Measurements from ENCODE around the gene ZNF784. TPM values are rescaled to one million over a fixed set of nuclear protein-coding genes. Genes with fewer than 3 reads are reported as not detected.

ZNF784 gene
- total and polyA plus RNA-seq, 7 donors = 2.8 to 9.1 (median 7.2) TPM

GRCh38 chr19:55623130-55623529, 1.2 kb downstream of the ZNF784 start:
- no peak for DNase-seq
- Histone ChIP-seq H3K9me3 (no peaks in the 10 kb centered on the region), H3K4me3 (no peak overlapping the region), H3K4me1 (peaks cover 0 to 14% (median 13%) of the 10 kb centered on the region in 4 donors), H3K36me3 (peaks cover 0 to 16% (median 6%) of the 10 kb centered on the region in 4 donors), H3K27me3 (no peaks in the 10 kb centered on the region), H3K27ac (peak overlapping the region; percentile 91 to 97 (median 94))
- intact Hi-C loops (cut with DNase I) = no loop called here
- TF ChIP-seq POLR2A (IDR thresholded peaks at IDR 0.05) (no peak), CTCF (IDR thresholded peaks at IDR 0.05) (no peak), EP300 (IDR thresholded peaks at IDR 0.05) (no peak), POLR2AphosphoS5 (IDR thresholded peaks at IDR 0.05) (no peak)
- 95 to 97% methylated on average over 7 of the region's 7 CpGs for WGBS, 2 donors

- intact Hi-C loops (cut with DNase I) = no loop called here
- no peaks in the 10 kb centered on the region for H3K27me3 ChIP-seq
- no peaks in the 10 kb centered on the region for H3K9me3 ChIP-seq
- peaks cover 0 to 23% (median 8%) of the 10 kb centered on the region in 4 donors for H3K36me3 ChIP-seq
- no peak for TF ChIP-seq POLR2A (IDR thresholded peaks at IDR 0.05)
- TF ChIP-seq CTCF (IDR thresholded peaks at IDR 0.05) = no peak
- TF ChIP-seq POLR2AphosphoS5 (IDR thresholded peaks at IDR 0.05) = no peak
- no peak for TF ChIP-seq EP300 (IDR thresholded peaks at IDR 0.05)
- no peak for DNase-seq
- H3K27ac ChIP-seq = no peak overlapping the region
- 95% methylated on average over 40 of the region's 40 CpGs for WGBS, 2 donors
- peaks cover 0 to 14% (median 13%) of the 10 kb centered on the region in 4 donors for H3K4me1 ChIP-seq
- no peak overlapping the region for H3K4me3 ChIP-seq
Observed at GRCh38 chr19:55622242-55622969, 2.0 kb downstream of the ZNF784 start.

- H3K4me3 ChIP-seq = no peak overlapping the region
- DNase-seq = no peak
- intact Hi-C loops (cut with DNase I) = no loop called here
- H3K27me3 ChIP-seq = no peaks in the 10 kb centered on the region
- TF ChIP-seq EP300 (IDR thresholded peaks at IDR 0.05) (no peak), POLR2A (IDR thresholded peaks at IDR 0.05) (no peak), POLR2AphosphoS5 (IDR thresholded peaks at IDR 0.05) (no peak), CTCF (IDR thresholded peaks at IDR 0.05) (no peak)
- H3K36me3 ChIP-seq = peaks cover 2 to 29% (median 13%) of the 10 kb centered on the region in 4 donors
- peaks cover 0 to 14% (median 13%) of the 10 kb centered on the region in 4 donors for H3K4me1 ChIP-seq
- 96 to 97% methylated on average over 55 of the region's 55 CpGs for WGBS, 2 donors
- H3K27ac ChIP-seq = no peak overlapping the region
- H3K9me3 ChIP-seq = no peaks in the 10 kb centered on the region
Observed at GRCh38 chr19:55621673-55622231, 2.6 kb downstream of the ZNF784 start.

GRCh38 chr19:55621205-55621672, 3.1 kb downstream of the ZNF784 start:
- no peak for DNase-seq
- intact Hi-C loops (cut with DNase I) = no loop called here
- Histone ChIP-seq H3K4me3 (no peak overlapping the region), H3K9me3 (no peaks in the 10 kb centered on the region), H3K27ac (no peak overlapping the region), H3K4me1 (peaks cover 0 to 14% (median 13%) of the 10 kb centered on the region in 4 donors), H3K27me3 (no peaks in the 10 kb centered on the region), H3K36me3 (peaks cover 7 to 34% (median 18%) of the 10 kb centered on the region in 4 donors)
- no peak for TF ChIP-seq POLR2A (IDR thresholded peaks at IDR 0.05)
- no peak for TF ChIP-seq CTCF (IDR thresholded peaks at IDR 0.05)
- TF ChIP-seq EP300 (IDR thresholded peaks at IDR 0.05) = no peak
- no peak for TF ChIP-seq POLR2AphosphoS5 (IDR thresholded peaks at IDR 0.05)
- WGBS, 2 donors = 82 to 86% methylated on average over 9 of the region's 9 CpGs
